Sigmoid colon (tissue), 3 donors: Measurements from ENCODE around the gene EMILIN2.

Source experiments
- POLR2A ChIP-seq, 2 donors: fragments of 450-650 bp; IDR thresholded peaks; one replicate each; pipeline ENCODE4 v1.6.1; 2016; ENCODE audit warnings: antibody characterized with exemption in 2 of 2, mild to moderate bottlenecking in 2 of 2, moderate library complexity in 2 of 2
- TF ChIP-seq, protein P1 (sequence below), 4 experiments: fragments of 450-650 bp in 3 of 4; fragments of 200-600 bp in 1 of 4; IDR thresholded peaks; one replicate each; pipeline ENCODE4 v1.5.1; 2016 to 2019; ENCODE audit warnings: antibody characterized with exemption in 4 of 4, mild to moderate bottlenecking in 3 of 4, moderate library complexity in 2 of 4

- TF ChIP-seq, protein P1, sequence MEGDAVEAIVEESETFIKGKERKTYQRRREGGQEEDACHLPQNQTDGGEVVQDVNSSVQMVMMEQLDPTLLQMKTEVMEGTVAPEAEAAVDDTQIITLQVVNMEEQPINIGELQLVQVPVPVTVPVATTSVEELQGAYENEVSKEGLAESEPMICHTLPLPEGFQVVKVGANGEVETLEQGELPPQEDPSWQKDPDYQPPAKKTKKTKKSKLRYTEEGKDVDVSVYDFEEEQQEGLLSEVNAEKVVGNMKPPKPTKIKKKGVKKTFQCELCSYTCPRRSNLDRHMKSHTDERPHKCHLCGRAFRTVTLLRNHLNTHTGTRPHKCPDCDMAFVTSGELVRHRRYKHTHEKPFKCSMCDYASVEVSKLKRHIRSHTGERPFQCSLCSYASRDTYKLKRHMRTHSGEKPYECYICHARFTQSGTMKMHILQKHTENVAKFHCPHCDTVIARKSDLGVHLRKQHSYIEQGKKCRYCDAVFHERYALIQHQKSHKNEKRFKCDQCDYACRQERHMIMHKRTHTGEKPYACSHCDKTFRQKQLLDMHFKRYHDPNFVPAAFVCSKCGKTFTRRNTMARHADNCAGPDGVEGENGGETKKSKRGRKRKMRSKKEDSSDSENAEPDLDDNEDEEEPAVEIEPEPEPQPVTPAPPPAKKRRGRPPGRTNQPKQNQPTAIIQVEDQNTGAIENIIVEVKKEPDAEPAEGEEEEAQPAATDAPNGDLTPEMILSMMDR (IDR thresholded peaks at IDR 0.05): no peak
- no peak for TF ChIP-seq POLR2A (IDR thresholded peaks at IDR 0.05)
Observed at GRCh38 chr18:2908946-2909335, 62.1 kb downstream of the EMILIN2 start.
